AG04450 (cell line): ENCODE measurements around the gene EDA. TPM values are rescaled to one million over a fixed set of nuclear protein-coding genes. Genes with fewer than 3 reads are reported as not detected.
"Not testable (repeated sequence)": the region's sequence is repeated elsewhere in the genome, so short reads cannot be mapped to it uniquely, and the experiment has no call there.

Experiments used
- CTCF ChIA-PET: fragments of 300-600, 350-600 bp; formaldehyde crosslinking; extraction: SDS; loops from one replicate; lab custom pipeline; 2022; ENCODE audit warnings: antibody characterized with exemption, inconsistent platforms; lab: Charles Lee
- POLR2A ChIA-PET: fragments of 350-600 bp; formaldehyde crosslinking; extraction: SDS; loops from one replicate; lab custom pipeline; 2021; ENCODE audit warnings: antibody characterized with exemption, inconsistent platforms; lab: Yijun Ruan, JAX
- DNase-seq: peaks from one replicate; pipeline ENCODE4 v3.0.0-alpha.2; 2011; ENCODE audit warnings: low read depth, low spot score
- H3K27ac ChIP-seq: one replicate; pipeline ENCODE4 v1.5.1; 2012; ENCODE audit warnings: low read depth, low read length, control low read depth
- H3K27me3 ChIP-seq: one replicate; pipeline ENCODE4 v1.6.0; 2012; ENCODE audit warnings: low read length; ENCODE audit not compliant: control insufficient read depth, insufficient read depth
- H3K4me3 ChIP-seq: 2 replicates; pipeline ENCODE4 v1.5.1; 2011; ENCODE audit warnings: mild to moderate bottlenecking, low read depth, low read length, control low read depth
- H3K9me3 ChIP-seq: 2 replicates; pipeline ENCODE4 v1.5.1; 2012; ENCODE audit warnings: low read length; ENCODE audit not compliant: control insufficient read depth, insufficient read depth
- polyA plus RNA-seq: library from polyadenylated mRNA; depleted of rRNA; stranded (reverse); fragments of >200 nt; gene quantifications from 2 replicates; pipeline ENCODE4 v1.2.3, GENCODE V29; 2011
- TF ChIP-seq, protein P1 (sequence below): IDR thresholded peaks from 2 replicates; pipeline ENCODE4 v1.5.1; 2011; ENCODE audit warnings: low read depth, low read length, control low read depth, inconsistent platforms

EDA gene
- polyA plus RNA-seq, 1 experiment = 0.02 TPM

DNA sequence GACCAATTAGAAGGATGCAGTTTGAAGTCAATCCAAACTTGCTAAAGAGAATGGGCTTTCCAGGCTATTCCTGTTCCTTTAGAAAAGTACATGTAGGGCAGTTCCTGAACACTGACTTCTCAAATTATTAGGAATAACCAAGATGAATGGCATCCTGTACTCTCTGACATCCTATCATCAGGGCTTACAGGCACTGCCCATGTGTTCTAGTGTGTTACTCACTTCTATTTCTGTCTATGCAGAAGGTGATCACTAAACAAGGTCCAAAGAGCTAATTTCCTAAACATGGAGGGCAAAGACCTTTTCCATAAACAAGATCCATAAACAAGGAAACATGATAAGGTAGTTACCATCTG, 380.2 kb downstream of the EDA start:
- Histone ChIP-seq H3K27ac (no peak overlapping the region), H3K27me3 (no peaks in the 10 kb centered on the region), H3K4me3 (no peak overlapping the region), H3K9me3 (no peaks in the 10 kb centered on the region)
- CTCF ChIA-PET = no interaction called here
- POLR2A ChIA-PET = no interaction called here
- DNase-seq = no peak
- TF ChIP-seq, protein P1, sequence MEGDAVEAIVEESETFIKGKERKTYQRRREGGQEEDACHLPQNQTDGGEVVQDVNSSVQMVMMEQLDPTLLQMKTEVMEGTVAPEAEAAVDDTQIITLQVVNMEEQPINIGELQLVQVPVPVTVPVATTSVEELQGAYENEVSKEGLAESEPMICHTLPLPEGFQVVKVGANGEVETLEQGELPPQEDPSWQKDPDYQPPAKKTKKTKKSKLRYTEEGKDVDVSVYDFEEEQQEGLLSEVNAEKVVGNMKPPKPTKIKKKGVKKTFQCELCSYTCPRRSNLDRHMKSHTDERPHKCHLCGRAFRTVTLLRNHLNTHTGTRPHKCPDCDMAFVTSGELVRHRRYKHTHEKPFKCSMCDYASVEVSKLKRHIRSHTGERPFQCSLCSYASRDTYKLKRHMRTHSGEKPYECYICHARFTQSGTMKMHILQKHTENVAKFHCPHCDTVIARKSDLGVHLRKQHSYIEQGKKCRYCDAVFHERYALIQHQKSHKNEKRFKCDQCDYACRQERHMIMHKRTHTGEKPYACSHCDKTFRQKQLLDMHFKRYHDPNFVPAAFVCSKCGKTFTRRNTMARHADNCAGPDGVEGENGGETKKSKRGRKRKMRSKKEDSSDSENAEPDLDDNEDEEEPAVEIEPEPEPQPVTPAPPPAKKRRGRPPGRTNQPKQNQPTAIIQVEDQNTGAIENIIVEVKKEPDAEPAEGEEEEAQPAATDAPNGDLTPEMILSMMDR = no peak

DNA sequence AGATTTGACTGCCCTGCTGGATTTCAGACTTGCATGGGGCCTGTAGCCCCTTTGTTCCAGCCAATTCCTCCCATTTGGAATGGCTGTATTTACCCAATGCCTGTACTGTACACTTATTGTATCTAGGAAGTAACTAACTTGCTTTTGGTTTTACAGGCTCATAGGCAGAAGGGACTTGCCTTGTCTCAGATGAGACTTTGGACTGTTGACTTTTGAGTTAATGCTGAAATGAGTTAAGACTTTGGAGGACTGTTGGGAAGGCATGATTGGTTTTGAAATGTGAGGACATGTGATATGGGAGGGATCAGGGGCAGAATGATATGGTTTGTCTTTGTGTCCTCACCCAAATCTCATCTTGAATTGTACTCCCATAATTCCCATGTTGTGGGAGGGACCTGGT, 382.4 kb downstream of the EDA start:
- H3K27me3 ChIP-seq, H3K4me3 ChIP-seq, CTCF ChIA-PET, POLR2A ChIA-PET, H3K9me3 ChIP-seq, DNase-seq, H3K27ac ChIP-seq: not testable (repeated sequence)

DNA sequence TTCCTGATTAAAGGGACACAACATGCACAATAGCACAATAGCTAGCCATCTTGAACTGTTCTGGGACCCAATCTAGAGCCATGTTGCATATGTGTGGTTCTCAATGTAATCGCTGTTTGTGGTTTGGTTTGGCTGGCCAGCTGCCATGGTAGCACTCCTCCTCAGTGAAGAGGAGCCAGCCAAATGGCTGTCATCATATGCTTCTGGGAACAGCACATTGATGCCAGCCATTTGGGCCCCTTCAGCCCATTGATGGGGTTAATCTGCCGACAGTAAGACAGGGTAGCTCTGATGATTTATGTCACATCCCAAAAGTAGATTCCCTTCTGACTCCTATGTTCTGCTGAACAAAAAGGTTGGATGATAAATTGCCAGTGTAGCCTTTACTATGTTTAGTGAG, 385.4 kb downstream of the EDA start:
- no peaks in the 10 kb centered on the region for H3K9me3 ChIP-seq
- H3K4me3 ChIP-seq = no peak overlapping the region
- H3K27ac ChIP-seq = no peak overlapping the region
- H3K27me3 ChIP-seq = no peaks in the 10 kb centered on the region
- TF ChIP-seq, protein P1 = no peak
- POLR2A ChIA-PET = no interaction called here
- DNase-seq = no peak
- CTCF ChIA-PET = no interaction called here

DNA sequence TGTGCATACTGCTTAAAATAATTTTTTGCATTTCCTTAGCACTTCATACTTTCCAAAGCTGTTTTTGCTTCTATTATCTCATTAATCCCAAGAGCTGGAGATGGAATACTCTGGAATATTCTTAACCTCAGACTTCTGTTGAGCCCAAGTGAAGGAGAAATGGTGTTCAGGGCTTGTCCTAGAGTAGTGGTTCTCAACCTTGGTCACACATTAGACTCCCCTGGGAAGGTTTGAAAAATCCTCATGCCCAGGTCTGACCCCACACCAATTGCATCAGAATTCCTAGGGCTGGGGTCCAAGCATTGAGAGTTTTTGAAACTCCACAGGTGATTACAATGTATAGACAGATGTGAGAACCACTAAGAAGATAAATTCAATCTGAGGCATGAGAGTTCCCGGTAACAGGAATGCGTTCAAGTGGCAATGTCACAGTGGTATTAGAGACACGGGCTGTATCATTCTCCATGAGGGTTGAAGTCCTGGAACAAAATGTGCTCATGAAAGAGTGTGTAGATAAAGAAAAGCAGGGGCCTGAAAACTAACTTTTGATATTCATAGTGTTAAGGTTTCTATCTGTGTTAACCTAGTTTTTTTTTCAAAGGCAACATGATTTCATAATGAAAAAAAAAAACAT, 385.9 kb downstream of the EDA start:
- POLR2A ChIA-PET = no interaction called here
- CTCF ChIA-PET = no interaction called here
- H3K9me3 ChIP-seq = no peaks in the 10 kb centered on the region
- TF ChIP-seq, protein P1 = no peak
- H3K27ac ChIP-seq = no peak overlapping the region
- H3K27me3 ChIP-seq = no peaks in the 10 kb centered on the region
- H3K4me3 ChIP-seq = no peak overlapping the region
- no peak for DNase-seq

DNA sequence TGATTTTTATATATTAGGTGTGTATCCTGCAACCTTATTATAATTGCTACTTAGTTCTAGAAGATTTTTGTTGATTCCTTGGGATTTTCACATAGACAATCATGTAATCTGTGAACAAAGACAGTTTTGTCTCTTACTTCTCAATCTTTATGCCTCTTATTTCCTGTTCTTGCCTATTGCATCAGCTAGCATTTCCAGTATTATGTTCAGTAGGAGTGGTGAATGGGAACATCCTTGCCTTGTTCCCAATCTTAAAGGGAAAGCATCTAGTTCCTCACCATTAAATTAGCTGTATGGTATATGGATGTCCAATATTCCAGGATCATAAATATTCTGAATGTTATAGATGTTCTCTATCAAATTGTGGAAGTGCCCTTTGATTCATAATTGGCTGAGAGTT, 392.0 kb downstream of the EDA start:
- H3K9me3 ChIP-seq = no peaks in the 10 kb centered on the region
- no peaks in the 10 kb centered on the region for H3K27me3 ChIP-seq
- H3K4me3 ChIP-seq = no peak overlapping the region
- ChIA-PET POLR2A (no interaction called here), CTCF (no interaction called here)
- H3K27ac ChIP-seq = no peak overlapping the region
- TF ChIP-seq, protein P1 = no peak
- DNase-seq = no peak
